ENCODE results near the gene ENPP3. TPM values are rescaled to one million over a fixed set of nuclear protein-coding genes. Genes with fewer than 3 reads are reported as not detected.
"Not testable (repeated sequence)": the region's sequence is repeated elsewhere in the genome, so short reads cannot be mapped to it uniquely, and the experiment has no call there.

Gene ENPP3
- total RNA-seq, 1 donor from 2014 or later: 0.14 TPM

- Mint-ChIP-seq H3K4me3 (no peak overlapping the region), H3K27me3 (ENCODE audit: low read depth) (no peaks in the 10 kb centered on the region), H3K4me1 (no peaks in the 10 kb centered on the region), H3K9me3 (no peaks in the 10 kb centered on the region), H3K27ac (ENCODE audit: unreplicated experiment) (no peak overlapping the region), H3K36me3 (ENCODE audit: low read depth) (no peaks in the 10 kb centered on the region)
- TF ChIP-seq CTCF (conservative IDR thresholded peaks at IDR 0.05): no peak
- no peak for DNase-seq (ENCODE audit: low read depth, low spot score)
These were observed 56.3 kb downstream of the ENPP3 start for GRCh38 chr6:131693384-131693783.

GRCh38 chr6:131694832-131695426 is 57.8 kb downstream of the ENPP3 start:
- Mint-ChIP-seq H3K4me3 (no peak overlapping the region), H3K4me1 (no peaks in the 10 kb centered on the region), H3K36me3 (ENCODE audit: low read depth) (no peaks in the 10 kb centered on the region), H3K27ac (ENCODE audit: unreplicated experiment) (no peak overlapping the region), H3K9me3 (no peaks in the 10 kb centered on the region), H3K27me3 (ENCODE audit: low read depth) (no peaks in the 10 kb centered on the region)
- peak; percentile 82 for TF ChIP-seq CTCF (conservative IDR thresholded peaks at IDR 0.05)
- peak; percentile 48 for DNase-seq (ENCODE audit: low read depth, low spot score)

GRCh38 chr6:131696956-131697355 is 59.9 kb downstream of the ENPP3 start:
- H3K36me3 Mint-ChIP-seq (ENCODE audit: low read depth): no peaks in the 10 kb centered on the region
- no peaks in the 10 kb centered on the region for H3K9me3 Mint-ChIP-seq
- TF ChIP-seq CTCF (conservative IDR thresholded peaks at IDR 0.05): no peak
- DNase-seq (ENCODE audit: low read depth, low spot score): no peak
- H3K27me3 Mint-ChIP-seq (ENCODE audit: low read depth): no peaks in the 10 kb centered on the region
- H3K4me3 Mint-ChIP-seq: no peak overlapping the region
- no peaks in the 10 kb centered on the region for H3K4me1 Mint-ChIP-seq
- H3K27ac Mint-ChIP-seq (ENCODE audit: unreplicated experiment): no peak overlapping the region

- H3K4me3 Mint-ChIP-seq: not testable (repeated sequence)
These were observed 63.7 kb downstream of the ENPP3 start for GRCh38 chr6:131700851-131701250.

GRCh38 chr6:131703905-131704304 is 66.8 kb downstream of the ENPP3 start:
- H3K4me1 Mint-ChIP-seq; DNase-seq (ENCODE audit: low read depth, low spot score); H3K36me3 Mint-ChIP-seq (ENCODE audit: low read depth); H3K27me3 Mint-ChIP-seq (ENCODE audit: low read depth); H3K9me3 Mint-ChIP-seq; H3K4me3 Mint-ChIP-seq; H3K27ac Mint-ChIP-seq (ENCODE audit: unreplicated experiment): not testable (repeated sequence)

More at GRCh38 chr6:131700851-131701250, 63.7 kb downstream of the ENPP3 start:
- not testable (repeated sequence) for H3K36me3 Mint-ChIP-seq (ENCODE audit: low read depth); H3K4me1 Mint-ChIP-seq; H3K27ac Mint-ChIP-seq (ENCODE audit: unreplicated experiment); H3K9me3 Mint-ChIP-seq; H3K27me3 Mint-ChIP-seq (ENCODE audit: low read depth); DNase-seq (ENCODE audit: low read depth, low spot score)

- DNase-seq (ENCODE audit: low read depth, low spot score); H3K9me3 Mint-ChIP-seq; H3K4me1 Mint-ChIP-seq; H3K27me3 Mint-ChIP-seq (ENCODE audit: low read depth); H3K36me3 Mint-ChIP-seq (ENCODE audit: low read depth); H3K27ac Mint-ChIP-seq (ENCODE audit: unreplicated experiment); H3K4me3 Mint-ChIP-seq: not testable (repeated sequence)
These were observed 73.8 kb downstream of the ENPP3 start, which contains the start of gene CTAGE9 for GRCh38 chr6:131710917-131711316. Gene CTAGE9, minus strand, starts transcription at chr6:131711017. Its CDS starts 0 bp downstream, at chr6:131711017.

GRCh38 chr6:131715567-131715966 is 78.5 kb downstream of the ENPP3 start:
- H3K36me3 Mint-ChIP-seq (ENCODE audit: low read depth); H3K4me3 Mint-ChIP-seq; H3K4me1 Mint-ChIP-seq; H3K9me3 Mint-ChIP-seq; H3K27ac Mint-ChIP-seq (ENCODE audit: unreplicated experiment); DNase-seq (ENCODE audit: low read depth, low spot score); H3K27me3 Mint-ChIP-seq (ENCODE audit: low read depth): not testable (repeated sequence)

All from neural crest cell (in vitro differentiated cells).